Fibroblast of peridontal ligament (primary cell): Measurements from ENCODE around the gene PTPN2.
"Not testable (repeated sequence)": the region's sequence is repeated elsewhere in the genome, so short reads cannot be mapped to it uniquely, and the experiment has no call there.

Experiments
- DNase-seq: peaks from one replicate; pipeline ENCODE4 v3.0.0-alpha.2; 2010; ENCODE audit errors: extremely low read depth

The PTPN2 gene

GRCh38 chr18:12825230-12825629, 58.8 kb downstream of the PTPN2 start:
- DNase-seq: no peak

GRCh38 chr18:12823892-12824291, 60.1 kb downstream of the PTPN2 start:
- DNase-seq: no peak

- no peak for DNase-seq
Observed at GRCh38 chr18:12821408-12821807, 62.6 kb downstream of the PTPN2 start.

GRCh38 chr18:12820506-12820905, 63.5 kb downstream of the PTPN2 start:
- DNase-seq: no peak

- DNase-seq: no peak
Observed at GRCh38 chr18:12819841-12820240, 64.2 kb downstream of the PTPN2 start.

- no peak for DNase-seq
Observed at GRCh38 chr18:12819322-12819721, 64.7 kb downstream of the PTPN2 start.

GRCh38 chr18:12818243-12818642, 65.8 kb downstream of the PTPN2 start:
- DNase-seq: no peak

- DNase-seq: no peak
Observed at GRCh38 chr18:12816451-12816850, 67.6 kb downstream of the PTPN2 start.

GRCh38 chr18:12811191-12811950, 72.7 kb downstream of the PTPN2 start:
- DNase-seq: no peak

GRCh38 chr18:12803069-12803936, 80.7 kb downstream of the PTPN2 start:
- no peak for DNase-seq

- DNase-seq: no peak
Observed at GRCh38 chr18:12802538-12802937, 81.5 kb downstream of the PTPN2 start.

- no peak for DNase-seq
Observed at GRCh38 chr18:12796448-12796847, 87.6 kb downstream of the PTPN2 start.

- no peak for DNase-seq
Observed at GRCh38 chr18:12791610-12792009, 92.4 kb downstream of the PTPN2 start.

- no peak for DNase-seq
Observed at GRCh38 chr18:12786669-12787068, 97.4 kb downstream of the PTPN2 start.

- no peak for DNase-seq
Observed at GRCh38 chr18:12783524-12783923, 100.5 kb downstream of the PTPN2 start.

GRCh38 chr18:12782521-12782920, 101.5 kb downstream of the PTPN2 start:
- DNase-seq: no peak

GRCh38 chr18:12779456-12779855, 104.6 kb downstream of the PTPN2 start:
- no peak for DNase-seq

GRCh38 chr18:12779043-12779442, 105.0 kb downstream of the PTPN2 start:
- DNase-seq: no peak

- DNase-seq: no peak
Observed at GRCh38 chr18:12777500-12777944, 106.5 kb downstream of the PTPN2 start.

- no peak for DNase-seq
Observed at GRCh38 chr18:12776821-12777471, 107.1 kb downstream of the PTPN2 start.

- not testable (repeated sequence) for DNase-seq
Observed at GRCh38 chr18:12776415-12776814, 107.6 kb downstream of the PTPN2 start.

- no peak for DNase-seq
Observed at GRCh38 chr18:12774982-12775381, 109.1 kb downstream of the PTPN2 start.
